Mucosa of stomach (tissue), 1 donor: ENCODE data around the gene PPIL6.
"Not testable (repeated sequence)": the region's sequence is repeated elsewhere in the genome, so short reads cannot be mapped to it uniquely, and the experiment has no call there.

Experiments used
- H3K27me3 ChIP-seq: one replicate; pipeline ENCODE4 v1.7.0; 2013; ENCODE audit warnings: mild to moderate bottlenecking, low read length; ENCODE audit not compliant: control insufficient read depth, insufficient read depth
- H3K36me3 ChIP-seq: one replicate; pipeline ENCODE4 v1.7.0; 2013; ENCODE audit warnings: low read length; ENCODE audit not compliant: control insufficient read depth, insufficient read depth
- H3K4me1 ChIP-seq: one replicate; pipeline ENCODE4 v1.7.0; 2013; ENCODE audit warnings: mild to moderate bottlenecking, low read length; ENCODE audit not compliant: control insufficient read depth, insufficient read depth
- H3K4me3 ChIP-seq: one replicate; pipeline ENCODE4 v1.7.0; 2013; ENCODE audit warnings: low read length
- H3K9ac ChIP-seq: one replicate; pipeline ENCODE4 v1.7.0; 2013; ENCODE audit warnings: mild to moderate bottlenecking, low read length, moderate library complexity
- H3K9me3 ChIP-seq: one replicate; pipeline ENCODE4 v1.7.0; 2013; ENCODE audit warnings: mild to moderate bottlenecking, low read length, moderate library complexity; ENCODE audit not compliant: control insufficient read depth
- donor health status: Pancreatic carcinoma.

The PPIL6 gene

DNA sequence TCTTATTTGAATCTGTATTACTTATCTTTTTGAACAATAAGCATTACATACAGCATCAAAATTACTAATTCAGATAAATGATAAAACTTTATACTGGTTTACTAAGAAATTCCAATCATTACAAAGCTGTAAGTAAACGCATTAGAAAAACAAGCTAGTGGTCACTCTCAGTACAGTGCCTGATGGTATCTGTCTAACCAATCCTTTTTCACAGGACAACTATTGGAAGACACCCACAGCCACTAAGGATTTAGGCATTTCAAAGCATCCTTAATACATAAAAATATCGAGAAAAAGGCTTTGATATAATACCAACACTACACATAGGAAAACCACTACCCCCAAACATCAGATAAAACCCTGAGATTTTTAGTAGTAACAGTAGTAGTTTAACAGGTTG, 60.7 kb downstream of the PPIL6 start:
- Histone ChIP-seq H3K9ac (peak overlapping the region; percentile 99), H3K9me3 (no peaks in the 10 kb centered on the region), H3K4me3 (peak overlapping the region; percentile 38), H3K27me3 (no peaks in the 10 kb centered on the region), H3K4me1 (peaks cover 33% of the 10 kb centered on the region), H3K36me3 (peaks cover 10% of the 10 kb centered on the region)

DNA sequence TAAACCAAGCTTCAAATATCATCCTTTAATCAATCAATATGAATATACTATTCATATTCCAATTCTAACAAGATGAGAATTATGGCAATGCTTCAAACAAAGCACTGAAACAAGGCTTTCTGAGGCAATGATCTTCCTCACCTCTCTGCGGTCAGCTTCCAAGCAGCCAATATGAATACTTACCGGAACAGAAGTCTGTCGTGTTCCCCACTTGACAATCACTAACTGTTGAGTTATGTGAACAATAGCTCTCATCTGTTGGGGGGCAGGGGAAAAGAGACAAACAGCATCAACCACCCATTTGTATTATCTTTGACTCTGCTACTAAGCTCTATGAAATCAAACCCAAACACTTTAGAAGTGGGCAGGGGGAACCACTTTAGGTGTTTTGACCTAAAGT, 62.7 kb downstream of the PPIL6 start:
- Histone ChIP-seq H3K9ac (no peak overlapping the region), H3K9me3 (no peaks in the 10 kb centered on the region), H3K4me1 (peaks cover 34% of the 10 kb centered on the region), H3K4me3 (no peak overlapping the region), H3K27me3 (no peaks in the 10 kb centered on the region), H3K36me3 (peaks cover 25% of the 10 kb centered on the region)

DNA sequence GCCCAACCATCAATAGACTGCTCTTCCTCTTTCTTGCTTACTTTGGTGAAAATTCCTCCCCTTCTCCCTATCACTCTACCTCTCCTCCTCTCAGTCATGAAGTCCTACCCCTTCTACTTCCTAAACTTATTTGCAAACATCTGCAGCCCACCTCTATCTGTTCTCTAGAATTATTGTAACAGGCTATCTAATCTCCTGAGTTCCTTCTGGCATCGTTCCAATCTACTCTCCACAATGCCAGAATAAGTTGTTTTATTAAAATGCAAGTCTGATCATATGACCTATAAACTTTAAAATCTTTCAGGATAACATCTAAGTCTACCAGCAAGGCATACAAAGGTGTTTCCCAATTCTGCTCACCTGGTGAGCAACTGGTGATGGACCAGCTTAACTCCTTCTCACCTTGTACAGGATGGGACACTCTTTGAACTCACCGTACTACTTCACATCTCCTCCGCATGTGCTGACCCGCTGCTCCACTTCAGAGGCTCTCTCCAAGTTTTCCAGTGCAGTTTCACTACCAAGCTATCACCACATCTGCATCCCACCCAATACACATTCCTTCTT, 66.0 kb downstream of the PPIL6 start:
- no peak overlapping the region for H3K9ac ChIP-seq
- H3K9me3 ChIP-seq = no peaks in the 10 kb centered on the region
- H3K4me3 ChIP-seq = no peak overlapping the region
- peaks cover 41% of the 10 kb centered on the region for H3K4me1 ChIP-seq
- H3K36me3 ChIP-seq = peaks cover 25% of the 10 kb centered on the region
- H3K27me3 ChIP-seq = no peaks in the 10 kb centered on the region

GRCh38 chr6:109373762-109374161, 66.7 kb downstream of the PPIL6 start:
- no peaks in the 10 kb centered on the region for H3K27me3 ChIP-seq
- no peak overlapping the region for H3K4me3 ChIP-seq
- H3K36me3 ChIP-seq = peaks cover 25% of the 10 kb centered on the region
- peaks cover 36% of the 10 kb centered on the region for H3K4me1 ChIP-seq
- H3K9ac ChIP-seq = no peak overlapping the region
- no peaks in the 10 kb centered on the region for H3K9me3 ChIP-seq

GRCh38 chr6:109373331-109373730, 67.1 kb downstream of the PPIL6 start:
- Histone ChIP-seq H3K9ac (no peak overlapping the region), H3K4me1 (peaks cover 35% of the 10 kb centered on the region), H3K27me3 (no peaks in the 10 kb centered on the region), H3K9me3 (no peaks in the 10 kb centered on the region), H3K4me3 (no peak overlapping the region), H3K36me3 (peaks cover 25% of the 10 kb centered on the region)

DNA sequence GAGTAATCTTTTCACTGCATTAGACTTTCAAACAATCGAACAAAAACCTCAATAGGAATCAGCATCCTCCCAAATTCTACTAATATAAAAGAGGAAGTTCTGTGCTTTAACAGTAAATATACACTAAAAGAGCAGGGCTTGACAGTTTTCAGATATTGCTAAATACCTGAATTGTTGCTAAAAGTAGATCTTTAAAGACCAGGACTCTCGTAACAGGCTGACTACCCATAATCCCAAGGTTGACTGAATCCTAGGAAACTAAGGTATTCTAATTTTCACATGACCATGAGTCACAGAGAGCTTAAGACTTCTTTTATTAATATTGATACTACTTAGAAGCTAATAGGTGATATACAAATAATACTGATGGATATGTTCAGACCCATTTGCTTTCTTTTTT, 68.3 kb downstream of the PPIL6 start:
- H3K9me3 ChIP-seq = no peaks in the 10 kb centered on the region
- H3K9ac ChIP-seq = no peak overlapping the region
- no peak overlapping the region for H3K4me3 ChIP-seq
- peaks cover 25% of the 10 kb centered on the region for H3K36me3 ChIP-seq
- peaks cover 32% of the 10 kb centered on the region for H3K4me1 ChIP-seq
- H3K27me3 ChIP-seq = no peaks in the 10 kb centered on the region

GRCh38 chr6:109370792-109371191, 69.6 kb downstream of the PPIL6 start:
- H3K9me3 ChIP-seq = no peaks in the 10 kb centered on the region
- no peak overlapping the region for H3K9ac ChIP-seq
- no peaks in the 10 kb centered on the region for H3K27me3 ChIP-seq
- H3K4me3 ChIP-seq = no peak overlapping the region
- H3K4me1 ChIP-seq = peaks cover 24% of the 10 kb centered on the region
- H3K36me3 ChIP-seq = peaks cover 25% of the 10 kb centered on the region

- Histone ChIP-seq H3K27me3 (no peaks in the 10 kb centered on the region), H3K4me1 (peaks cover 24% of the 10 kb centered on the region), H3K4me3 (no peak overlapping the region), H3K9me3 (no peaks in the 10 kb centered on the region), H3K9ac (no peak overlapping the region), H3K36me3 (peaks cover 25% of the 10 kb centered on the region)
Measured at GRCh38 chr6:109370336-109370735, 70.1 kb downstream of the PPIL6 start.

DNA sequence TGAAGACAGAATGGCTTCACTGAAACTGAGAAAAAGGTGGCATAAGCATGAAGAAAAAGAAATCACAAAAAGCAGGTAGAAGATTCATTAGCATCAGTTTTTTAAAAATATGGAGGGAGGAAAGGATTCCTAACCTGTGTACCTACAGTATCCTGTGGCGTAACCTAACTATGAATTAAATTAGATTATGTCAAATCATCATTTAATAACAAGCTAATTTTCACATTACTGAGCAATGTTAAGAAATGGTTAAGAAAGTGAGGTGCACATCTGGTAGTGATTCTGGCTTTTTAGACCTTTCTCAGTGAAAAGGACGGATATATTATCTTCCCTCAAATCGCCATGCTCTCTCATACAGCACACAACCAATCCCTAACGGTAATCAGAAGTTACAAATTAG, 70.7 kb downstream of the PPIL6 start:
- Histone ChIP-seq H3K36me3 (peaks cover 19% of the 10 kb centered on the region), H3K9me3 (no peaks in the 10 kb centered on the region), H3K27me3 (no peaks in the 10 kb centered on the region), H3K9ac (no peak overlapping the region), H3K4me1 (peaks cover 18% of the 10 kb centered on the region), H3K4me3 (no peak overlapping the region)

DNA sequence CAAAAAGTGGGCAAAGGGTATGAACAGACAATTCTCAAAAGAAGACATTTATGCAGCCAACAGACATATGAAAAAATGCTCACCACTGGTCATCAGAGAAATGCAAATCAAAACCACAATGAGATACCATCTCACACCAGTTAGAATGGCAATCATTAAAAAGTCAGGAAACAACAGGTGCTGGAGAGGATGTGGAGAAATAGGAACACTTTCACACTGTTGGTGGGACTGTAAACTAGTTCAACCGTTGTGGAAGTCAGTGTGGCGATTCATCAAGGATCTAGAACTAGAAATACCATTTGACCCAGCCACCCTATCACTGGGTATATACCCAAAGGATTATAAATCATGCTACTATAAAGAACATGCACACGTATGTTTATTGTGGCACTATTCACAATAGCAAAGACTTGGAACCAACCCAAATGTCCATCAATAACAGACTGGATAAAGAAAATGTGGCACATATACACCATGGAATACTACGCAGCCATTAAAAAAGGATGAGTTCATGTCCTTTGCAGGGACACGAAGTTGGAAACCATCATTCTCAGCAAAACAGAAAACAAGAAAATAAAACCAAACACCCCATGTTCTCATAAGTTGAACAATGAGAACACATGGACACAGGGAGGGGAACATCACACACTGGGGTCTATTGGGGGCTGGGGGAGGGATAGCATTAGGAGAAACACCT, 75.9 kb downstream of the PPIL6 start:
- not testable (repeated sequence) for H3K27me3 ChIP-seq, H3K4me1 ChIP-seq, H3K9me3 ChIP-seq, H3K9ac ChIP-seq, H3K4me3 ChIP-seq
- H3K36me3 ChIP-seq = peaks cover 14% of the 10 kb centered on the region

- Histone ChIP-seq H3K4me3 (no peak overlapping the region), H3K9ac (no peak overlapping the region), H3K9me3 (no peaks in the 10 kb centered on the region), H3K4me1 (no peaks in the 10 kb centered on the region), H3K27me3 (no peaks in the 10 kb centered on the region), H3K36me3 (peaks cover 14% of the 10 kb centered on the region)
Measured at GRCh38 chr6:109363753-109364152, 76.7 kb downstream of the PPIL6 start.

DNA sequence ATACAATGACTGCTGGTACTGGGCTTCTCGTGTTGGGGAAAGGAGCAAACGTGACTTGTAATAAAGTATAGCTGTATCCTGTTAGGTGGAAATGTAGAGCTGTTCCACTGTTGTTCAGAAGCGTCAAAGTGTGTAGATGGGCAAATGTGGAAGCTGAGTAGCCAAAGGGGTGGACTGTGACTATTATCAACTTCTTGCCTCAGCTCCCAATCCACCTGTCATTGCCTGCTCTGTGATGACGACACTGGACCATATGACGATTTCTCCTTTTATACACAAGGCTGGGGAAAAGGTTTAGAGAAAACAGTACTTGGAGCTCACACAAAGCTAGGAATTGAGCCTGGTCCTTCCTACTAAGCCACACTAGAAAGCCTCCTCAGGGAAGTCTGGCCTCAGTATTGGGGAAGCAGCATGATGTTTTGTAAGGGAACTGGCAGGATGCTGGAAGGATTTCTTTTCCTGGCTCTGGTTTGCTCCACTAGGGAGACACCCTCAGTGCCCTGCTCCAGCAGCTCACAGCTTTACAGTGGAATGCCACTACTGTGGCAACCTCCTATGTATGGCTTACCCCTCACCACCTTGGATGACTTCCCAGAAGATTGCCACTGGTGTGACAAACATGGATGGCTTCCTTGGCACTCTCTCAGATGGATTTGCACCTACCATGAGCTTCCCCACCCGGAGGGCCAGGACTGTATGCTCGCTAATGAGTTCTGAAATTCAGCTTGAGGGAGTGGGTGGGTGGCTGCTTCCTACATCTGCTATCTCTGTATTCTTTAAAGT, 78.1 kb downstream of the PPIL6 start:
- Histone ChIP-seq H3K27me3 (no peaks in the 10 kb centered on the region), H3K9ac (no peak overlapping the region), H3K36me3 (peaks cover 14% of the 10 kb centered on the region), H3K4me1 (no peaks in the 10 kb centered on the region), H3K4me3 (no peak overlapping the region), H3K9me3 (no peaks in the 10 kb centered on the region)
